Urinary bladder (tissue), 4 donors: ENCODE data around the gene DCP1B. TPM values are rescaled to one million over a fixed set of nuclear protein-coding genes. Genes with fewer than 3 reads are reported as not detected.
A peak's percentile ranks its signal among the peaks of the same experiment; 100 is the strongest.

Experiments
- DNase-seq: peaks from one replicate; pipeline ENCODE4 v3.0.0-alpha.2; 2015; ENCODE audit errors: extremely low spot score
- H3K27ac ChIP-seq: one replicate; pipeline ENCODE4 v1.5.1; 2013; ENCODE audit warnings: low read depth, mild to moderate bottlenecking, moderate library complexity
- H3K36me3 ChIP-seq: one replicate; pipeline ENCODE4 v1.6.1; 2013; ENCODE audit warnings: mild to moderate bottlenecking, moderate library complexity; ENCODE audit not compliant: insufficient read depth
- H3K4me1 ChIP-seq: one replicate; pipeline ENCODE4 v1.6.1; 2013; ENCODE audit warnings: mild to moderate bottlenecking, moderate library complexity; ENCODE audit not compliant: insufficient read depth
- H3K4me3 ChIP-seq: one replicate; pipeline ENCODE4 v1.5.1; 2013; ENCODE audit warnings: low read depth, low read length
- WGBS: extraction: QIAGEN DNeasy Blood & Tissue Kit; methylation state at CpG from one replicate; pipeline ENCODE4 v1.1.7; 2013; 5-methylcytosine and 5-hydroxymethylcytosine counted together
- polyA plus RNA-seq: library from polyadenylated mRNA; stranded (reverse); fragments of 200-250 nt; gene quantifications from one replicate; pipeline ENCODE4 v1.2.3, GENCODE V29; 2013
- total RNA-seq: library from RNA; depleted of rRNA; stranded (reverse); fragments of >200 nt; gene quantifications from one replicate; pipeline ENCODE4 v1.2.3, GENCODE V29; 2014
- donor health status: healthy with polysubstance abuse.
- donor health status: healthy.

DCP1B gene
- total and polyA plus RNA-seq, 2 donors: 16.7 to 24.4 TPM

GRCh38 chr12:2011643-2012607 lies 7.7 kb upstream of the DCP1B start:
- 65% methylated on average over 7 of the region's 7 CpGs for WGBS
- no peaks in the 10 kb centered on the region for H3K36me3 ChIP-seq

DNA sequence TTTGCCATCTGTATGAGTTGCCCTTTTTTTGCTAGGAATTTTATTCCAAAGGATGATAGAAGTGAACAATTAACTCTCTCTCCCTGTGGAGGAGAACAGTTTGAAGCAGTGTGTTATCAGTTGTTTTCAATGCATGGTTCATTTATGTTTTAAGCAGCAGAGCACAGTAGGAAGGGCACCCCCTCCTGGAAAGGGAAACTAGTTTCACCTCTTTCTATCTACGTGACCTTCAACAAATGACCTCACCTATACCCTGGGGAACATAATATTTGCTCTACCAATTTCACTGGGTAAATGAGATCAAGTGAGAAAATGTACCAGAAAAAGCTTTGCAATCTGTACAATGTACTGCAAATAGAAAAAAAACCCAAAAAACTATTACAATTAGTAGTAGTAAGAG lies 5.4 kb upstream of the DCP1B start:
- WGBS: 79% methylated on average over 1 of the region's 1 CpG
- no peak for DNase-seq
- Histone ChIP-seq H3K4me3 (no peak overlapping the region), H3K4me1 (no peaks in the 10 kb centered on the region), H3K36me3 (no peaks in the 10 kb centered on the region), H3K27ac (no peak overlapping the region)

More at GRCh38 chr12:2011643-2012607, 7.7 kb upstream of the DCP1B start:
- DNase-seq: no peak
- Histone ChIP-seq H3K27ac (no peak overlapping the region), H3K4me3 (no peak overlapping the region), H3K4me1 (no peaks in the 10 kb centered on the region)

DNA sequence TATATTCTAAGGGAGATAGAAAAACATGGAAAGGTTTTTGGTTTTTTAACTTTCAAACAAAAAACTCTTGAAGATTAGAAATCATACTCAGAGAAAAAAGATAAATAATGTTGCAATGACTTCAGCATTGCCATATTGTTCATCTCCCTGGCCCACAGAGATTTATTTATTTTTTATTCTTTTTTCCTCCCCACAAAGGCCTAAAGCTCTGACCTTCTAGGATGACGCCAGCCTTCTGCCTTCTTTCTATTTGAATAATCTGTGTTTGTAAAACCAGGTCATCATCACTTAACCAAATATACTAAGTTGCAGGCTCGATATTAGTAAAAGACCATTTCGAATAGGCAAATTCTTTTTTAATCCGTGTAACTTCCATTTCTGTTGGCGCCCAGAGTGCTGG lies 4.4 kb upstream of the DCP1B start:
- H3K4me1 ChIP-seq: no peaks in the 10 kb centered on the region
- no peak overlapping the region for H3K4me3 ChIP-seq
- DNase-seq: no peak
- 41% methylated on average over 5 of the region's 5 CpGs for WGBS
- no peaks in the 10 kb centered on the region for H3K36me3 ChIP-seq
- no peak overlapping the region for H3K27ac ChIP-seq

GRCh38 chr12:2003676-2004112 lies 563 bp downstream of the DCP1B start:
- H3K36me3 ChIP-seq: no peaks in the 10 kb centered on the region
- H3K27ac ChIP-seq: peak overlapping the region; percentile 91
- H3K4me3 ChIP-seq: peak overlapping the region; percentile 80
- peaks cover 4% of the 10 kb centered on the region for H3K4me1 ChIP-seq
- no peak for DNase-seq
- under 1% methylated on average over 13 of the region's 13 CpGs for WGBS

DNA sequence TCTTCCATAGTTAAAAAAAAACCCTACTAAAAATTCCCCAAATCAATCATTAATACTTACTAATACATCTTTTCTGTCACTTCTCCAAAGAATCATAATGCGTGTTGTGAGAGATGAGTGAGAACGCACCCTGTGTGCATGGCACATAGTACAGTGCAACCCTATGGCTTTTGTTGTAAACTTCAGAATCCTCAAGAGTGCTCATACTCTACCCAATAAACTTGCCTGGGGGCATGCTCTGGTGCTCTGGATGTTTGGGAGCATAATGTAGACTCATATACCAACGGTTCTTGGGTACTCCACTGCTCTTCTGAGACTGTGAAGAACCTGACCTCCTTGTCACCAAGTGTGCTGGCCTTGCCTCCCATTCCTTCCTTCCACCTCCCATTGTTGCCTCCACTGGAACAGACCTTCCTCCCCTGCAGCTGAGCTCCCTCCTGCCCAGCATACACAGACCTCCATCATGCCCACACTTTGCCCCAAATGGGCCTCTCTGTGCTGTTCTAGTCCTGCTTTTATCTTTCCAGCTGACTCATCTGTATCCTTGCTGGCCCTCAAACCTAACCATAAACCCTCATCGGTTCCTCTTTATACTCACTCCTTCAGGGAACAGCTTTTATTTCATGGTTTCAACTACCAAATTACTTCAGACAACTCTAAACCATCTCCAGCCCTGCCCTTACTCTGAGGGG lies 8.9 kb downstream of the DCP1B start:
- 90% methylated on average over 4 of the region's 4 CpGs for WGBS
- Histone ChIP-seq H3K36me3 (peaks cover 2% of the 10 kb centered on the region), H3K4me1 (no peaks in the 10 kb centered on the region), H3K4me3 (no peak overlapping the region), H3K27ac (no peak overlapping the region)
- DNase-seq: no peak

- H3K4me3 ChIP-seq: no peak overlapping the region
- H3K36me3 ChIP-seq: peaks cover 2% of the 10 kb centered on the region
- no peaks in the 10 kb centered on the region for H3K4me1 ChIP-seq
- DNase-seq: no peak
- no peak overlapping the region for H3K27ac ChIP-seq
- WGBS: 89% methylated on average over 1 of the region's 1 CpG
These were observed 9.7 kb downstream of the DCP1B start for GRCh38 chr12:1994429-1995143.

DNA sequence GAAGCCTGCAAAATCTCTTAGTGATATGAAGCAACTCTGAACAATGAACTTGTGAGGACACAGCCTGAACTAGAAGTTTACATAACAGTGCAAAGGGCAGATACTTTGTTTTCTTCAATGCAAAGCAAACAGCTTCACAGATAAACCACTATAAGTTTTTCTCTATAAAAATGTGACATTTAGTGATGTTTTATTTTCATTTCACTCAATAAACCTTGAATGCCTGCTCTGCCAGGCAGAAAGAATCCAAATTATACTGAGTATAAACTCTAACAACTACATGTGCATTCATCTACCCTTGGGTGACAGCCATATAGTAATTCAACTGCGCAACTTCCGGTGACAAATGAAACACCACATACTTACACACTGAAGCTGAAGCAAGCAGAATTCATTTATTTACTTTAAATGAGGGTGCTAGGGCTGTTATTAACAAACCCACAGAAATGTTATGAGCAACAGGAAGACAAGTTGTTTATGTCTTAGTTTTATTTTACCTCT lies 10.3 kb downstream of the DCP1B start:
- no peaks in the 10 kb centered on the region for H3K4me1 ChIP-seq
- peaks cover 2% of the 10 kb centered on the region for H3K36me3 ChIP-seq
- H3K27ac ChIP-seq: no peak overlapping the region
- DNase-seq: no peak
- no peak overlapping the region for H3K4me3 ChIP-seq
- WGBS: 47% methylated on average over 2 of the region's 2 CpGs

GRCh38 chr12:1993341-1993740 lies 10.9 kb downstream of the DCP1B start:
- DNase-seq: no peak
- Histone ChIP-seq H3K36me3 (peaks cover 2% of the 10 kb centered on the region), H3K4me3 (no peak overlapping the region), H3K27ac (no peak overlapping the region), H3K4me1 (no peaks in the 10 kb centered on the region)
- 20% methylated on average over 2 of the region's 2 CpGs for WGBS

DNA sequence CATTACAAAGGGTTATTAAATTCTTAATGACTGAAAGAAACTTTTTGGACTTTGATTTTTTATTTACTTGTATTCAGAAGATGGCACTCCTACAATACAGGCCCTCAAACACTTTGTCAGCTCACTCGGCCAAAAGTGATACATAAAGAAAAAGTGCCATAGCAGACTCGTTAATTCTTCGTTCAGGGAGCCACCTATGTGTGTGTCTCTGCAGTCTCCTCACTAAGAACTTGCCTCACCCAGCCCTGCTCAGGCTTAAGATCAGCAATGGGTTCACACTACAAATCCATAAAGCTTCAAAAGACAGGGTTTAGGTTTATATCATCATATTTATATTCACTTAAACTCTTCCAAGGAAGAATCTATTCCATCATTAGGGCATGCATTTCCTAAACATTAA lies 11.5 kb downstream of the DCP1B start:
- Histone ChIP-seq H3K4me3 (no peak overlapping the region), H3K4me1 (no peaks in the 10 kb centered on the region), H3K27ac (no peak overlapping the region), H3K36me3 (peaks cover 2% of the 10 kb centered on the region)
- WGBS: 82% methylated on average over 3 of the region's 3 CpGs
- DNase-seq: no peak

DNA sequence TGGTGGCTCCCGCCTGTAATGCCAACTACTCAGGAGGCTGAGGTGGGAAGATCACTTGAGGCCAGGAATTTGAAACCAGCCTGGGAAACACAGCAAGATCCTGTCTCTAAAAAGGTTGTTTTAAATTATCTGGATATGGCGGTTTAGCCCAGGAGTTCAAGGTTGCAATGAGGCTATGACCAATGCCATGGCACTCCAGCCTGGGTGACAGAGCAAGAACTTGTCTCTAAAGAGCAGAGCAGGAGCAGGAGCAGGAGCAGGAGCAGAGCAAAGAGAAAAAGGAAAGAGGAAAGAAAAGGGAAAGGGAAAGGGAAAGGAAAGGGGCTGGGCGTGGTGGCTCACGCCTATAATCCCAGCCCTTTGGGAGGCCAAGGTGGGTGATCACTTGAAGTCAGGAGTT lies 15.1 kb downstream of the DCP1B start:
- no peak for DNase-seq
- Histone ChIP-seq H3K4me3 (no peak overlapping the region), H3K36me3 (peaks cover 2% of the 10 kb centered on the region), H3K27ac (no peak overlapping the region), H3K4me1 (no peaks in the 10 kb centered on the region)
- 98% methylated on average over 4 of the region's 4 CpGs for WGBS

DNA sequence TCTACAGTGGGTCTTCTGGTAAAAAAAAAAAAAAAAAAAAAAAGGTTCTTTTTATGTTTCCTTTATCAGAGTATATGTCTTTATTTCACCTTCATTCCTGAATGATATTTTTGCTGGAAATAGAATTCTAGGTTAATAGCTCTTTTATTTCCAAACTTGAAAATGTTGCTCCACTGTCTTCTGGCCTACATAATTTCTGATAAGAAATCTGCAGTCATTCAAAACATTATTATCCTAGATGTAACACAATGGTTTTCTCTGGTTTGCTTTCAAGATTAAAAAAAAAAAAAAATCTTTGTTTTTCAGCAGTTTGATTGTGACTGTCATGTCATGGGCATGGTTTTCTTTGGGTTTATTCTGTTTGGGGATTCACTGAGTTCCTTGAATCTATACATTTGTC lies 19.5 kb downstream of the DCP1B start:
- H3K27ac ChIP-seq: no peak overlapping the region
- no peaks in the 10 kb centered on the region for H3K4me1 ChIP-seq
- no peak for DNase-seq
- H3K36me3 ChIP-seq: no peaks in the 10 kb centered on the region
- no peak overlapping the region for H3K4me3 ChIP-seq

DNA sequence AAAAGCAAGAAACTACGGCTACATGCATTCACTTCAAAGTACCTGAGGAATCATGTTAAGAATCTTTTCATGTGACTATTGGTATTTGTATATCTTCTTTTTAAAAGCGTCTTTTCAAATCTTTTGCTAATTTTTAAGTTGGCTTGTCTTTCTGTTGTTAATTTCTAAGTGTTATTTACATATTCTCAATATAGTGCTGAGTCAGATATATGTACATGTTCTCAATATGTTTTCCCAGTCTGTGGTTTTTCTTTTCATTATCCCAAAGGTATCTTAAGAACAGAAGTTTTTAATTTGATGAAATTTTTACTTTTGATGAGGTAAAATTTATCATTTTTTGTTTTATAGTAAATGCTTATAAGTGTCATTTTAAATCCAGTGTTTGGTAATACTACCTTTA lies 24.0 kb downstream of the DCP1B start:
- no peak overlapping the region for H3K27ac ChIP-seq
- WGBS: 96% methylated on average over 2 of the region's 2 CpGs
- H3K36me3 ChIP-seq: no peaks in the 10 kb centered on the region
- no peaks in the 10 kb centered on the region for H3K4me1 ChIP-seq
- no peak overlapping the region for H3K4me3 ChIP-seq
- no peak for DNase-seq

DNA sequence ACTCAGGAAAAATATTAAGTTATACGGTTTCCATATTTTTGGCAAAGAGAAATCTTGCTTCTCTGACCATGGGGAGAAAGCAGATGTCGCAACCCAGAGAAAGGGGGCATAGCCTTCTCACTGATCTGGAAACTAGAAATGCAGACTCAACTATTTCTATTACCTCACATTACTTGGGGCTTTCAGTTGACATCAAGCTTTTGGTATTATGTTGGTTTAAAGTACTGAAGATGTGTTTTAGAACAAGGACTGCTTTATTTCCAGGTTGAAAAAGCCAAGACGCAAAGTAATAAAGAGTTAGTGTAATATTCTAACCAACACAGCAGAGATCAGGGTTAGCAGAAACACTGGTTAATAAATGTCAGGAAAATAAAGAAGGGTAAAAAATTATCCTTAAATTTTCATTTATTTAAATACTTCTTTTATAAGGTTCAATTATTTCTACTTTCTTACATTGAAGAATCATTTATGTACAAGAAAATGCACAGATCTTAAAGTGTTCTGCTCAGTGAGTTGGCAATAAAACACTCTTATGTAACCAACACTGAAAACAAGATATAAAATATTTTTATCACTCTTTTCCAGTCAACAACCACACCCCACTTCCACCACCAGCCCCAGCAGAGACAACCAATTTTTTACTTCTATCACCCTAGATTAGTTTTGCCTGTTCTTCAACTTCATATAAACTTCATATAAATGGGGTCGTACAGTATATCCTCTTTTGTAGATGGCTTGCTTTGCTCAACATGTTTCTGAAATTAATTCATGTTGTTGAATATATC lies 26.0 kb downstream of the DCP1B start:
- no peaks in the 10 kb centered on the region for H3K36me3 ChIP-seq
- H3K4me1 ChIP-seq: no peaks in the 10 kb centered on the region
- 60% methylated on average over 4 of the region's 4 CpGs for WGBS
- no peak for DNase-seq
- no peak overlapping the region for H3K4me3 ChIP-seq
- H3K27ac ChIP-seq: no peak overlapping the region
